Measurements from ENCODE around the gene WNT7B. TPM values are rescaled to one million over a fixed set of nuclear protein-coding genes. Genes with fewer than 3 reads are reported as not detected.

WNT7B gene
- total RNA-seq, 1 experiment from 2014 or later, result 0.33 TPM

DNA sequence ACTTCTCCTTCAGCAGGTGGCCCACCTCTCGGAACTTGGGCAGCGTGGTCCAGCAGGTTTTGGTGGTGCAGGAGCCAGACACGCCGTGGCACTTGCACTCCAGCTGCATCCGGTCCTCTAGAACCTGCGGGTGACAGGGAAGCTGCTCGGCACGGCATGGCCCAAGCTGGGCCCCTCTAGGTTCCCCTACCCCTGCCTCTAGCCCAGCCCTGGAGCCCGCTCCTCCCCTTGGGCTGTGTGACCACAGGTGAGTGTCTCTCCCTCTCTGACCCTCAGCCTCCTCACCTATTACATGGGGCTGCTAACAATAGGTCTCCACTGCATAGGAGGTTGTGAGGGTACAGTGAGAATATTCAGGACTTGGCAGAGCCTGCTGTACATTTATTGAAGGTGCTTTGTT, 53.8 kb downstream of the WNT7B start:
- Mint-ChIP-seq H3K27me3 (ENCODE audit: low read depth) (no peaks in the 10 kb centered on the region; the same call in 1 of the 2 replicates), H3K4me1 (no peaks in the 10 kb centered on the region), H3K36me3 (no peaks in the 10 kb centered on the region), H3K27ac (no peak overlapping the region), H3K4me3 (no peak overlapping the region), H3K9me3 (no peaks in the 10 kb centered on the region)
- TF ChIP-seq, protein P1, sequence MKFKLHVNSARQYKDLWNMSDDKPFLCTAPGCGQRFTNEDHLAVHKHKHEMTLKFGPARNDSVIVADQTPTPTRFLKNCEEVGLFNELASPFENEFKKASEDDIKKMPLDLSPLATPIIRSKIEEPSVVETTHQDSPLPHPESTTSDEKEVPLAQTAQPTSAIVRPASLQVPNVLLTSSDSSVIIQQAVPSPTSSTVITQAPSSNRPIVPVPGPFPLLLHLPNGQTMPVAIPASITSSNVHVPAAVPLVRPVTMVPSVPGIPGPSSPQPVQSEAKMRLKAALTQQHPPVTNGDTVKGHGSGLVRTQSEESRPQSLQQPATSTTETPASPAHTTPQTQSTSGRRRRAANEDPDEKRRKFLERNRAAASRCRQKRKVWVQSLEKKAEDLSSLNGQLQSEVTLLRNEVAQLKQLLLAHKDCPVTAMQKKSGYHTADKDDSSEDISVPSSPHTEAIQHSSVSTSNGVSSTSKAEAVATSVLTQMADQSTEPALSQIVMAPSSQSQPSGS (CRISPR knock-in tag; IDR thresholded peaks at IDR 0.05; ENCODE audit: borderline replicate concordance, low read depth), result no peak
- TF ChIP-seq TEAD4 (CRISPR knock-in tag; IDR thresholded peaks at IDR 0.05) (no peak), NFE2L1 (CRISPR knock-in tag; IDR thresholded peaks at IDR 0.05) (no peak), ZNF416 (CRISPR knock-in tag; IDR thresholded peaks at IDR 0.05) (no peak), NR3C1 (CRISPR knock-in tag; conservative IDR thresholded peaks at IDR 0.05; ENCODE audit: low read depth) (no peak), NFYB (CRISPR knock-in tag; conservative IDR thresholded peaks at IDR 0.05; ENCODE audit: low read depth) (no peak), ELF4 (CRISPR knock-in tag; IDR thresholded peaks at IDR 0.05; ENCODE audit: low read depth) (no peak), NR1H2 (CRISPR knock-in tag; IDR thresholded peaks at IDR 0.05) (no peak), ZNF121 (CRISPR knock-in tag; IDR thresholded peaks at IDR 0.05) (no peak), GABPB1 (CRISPR knock-in tag; IDR thresholded peaks at IDR 0.05) (no peak), FOXJ3 (CRISPR knock-in tag; IDR thresholded peaks at IDR 0.05; ENCODE audit: borderline replicate concordance) (no peak), MYBL2 (CRISPR knock-in tag; IDR thresholded peaks at IDR 0.05) (no peak), MXD4 (CRISPR knock-in tag; IDR thresholded peaks at IDR 0.05; ENCODE audit: borderline replicate concordance) (no peak), ZNF219 (CRISPR knock-in tag; IDR thresholded peaks at IDR 0.05; ENCODE audit: borderline replicate concordance) (no peak), CREB1 (CRISPR knock-in tag; IDR thresholded peaks at IDR 0.05) (no peak)
- TF ChIP-seq, protein P2, sequence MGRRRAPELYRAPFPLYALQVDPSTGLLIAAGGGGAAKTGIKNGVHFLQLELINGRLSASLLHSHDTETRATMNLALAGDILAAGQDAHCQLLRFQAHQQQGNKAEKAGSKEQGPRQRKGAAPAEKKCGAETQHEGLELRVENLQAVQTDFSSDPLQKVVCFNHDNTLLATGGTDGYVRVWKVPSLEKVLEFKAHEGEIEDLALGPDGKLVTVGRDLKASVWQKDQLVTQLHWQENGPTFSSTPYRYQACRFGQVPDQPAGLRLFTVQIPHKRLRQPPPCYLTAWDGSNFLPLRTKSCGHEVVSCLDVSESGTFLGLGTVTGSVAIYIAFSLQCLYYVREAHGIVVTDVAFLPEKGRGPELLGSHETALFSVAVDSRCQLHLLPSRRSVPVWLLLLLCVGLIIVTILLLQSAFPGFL (CRISPR knock-in tag; IDR thresholded peaks at IDR 0.05; ENCODE audit: borderline replicate concordance), result no peak
- TF ChIP-seq, protein P3, sequence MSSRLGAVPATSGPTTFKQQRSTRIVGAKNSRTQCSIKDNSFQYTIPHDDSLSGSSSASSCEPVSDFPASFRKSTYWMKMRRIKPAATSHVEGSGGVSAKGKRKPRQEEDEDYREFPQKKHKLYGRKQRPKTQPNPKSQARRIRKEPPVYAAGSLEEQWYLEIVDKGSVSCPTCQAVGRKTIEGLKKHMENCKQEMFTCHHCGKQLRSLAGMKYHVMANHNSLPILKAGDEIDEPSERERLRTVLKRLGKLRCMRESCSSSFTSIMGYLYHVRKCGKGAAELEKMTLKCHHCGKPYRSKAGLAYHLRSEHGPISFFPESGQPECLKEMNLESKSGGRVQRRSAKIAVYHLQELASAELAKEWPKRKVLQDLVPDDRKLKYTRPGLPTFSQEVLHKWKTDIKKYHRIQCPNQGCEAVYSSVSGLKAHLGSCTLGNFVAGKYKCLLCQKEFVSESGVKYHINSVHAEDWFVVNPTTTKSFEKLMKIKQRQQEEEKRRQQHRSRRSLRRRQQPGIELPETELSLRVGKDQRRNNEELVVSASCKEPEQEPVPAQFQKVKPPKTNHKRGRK (CRISPR knock-in tag; IDR thresholded peaks at IDR 0.05; ENCODE audit: borderline replicate concordance), result no peak
- TF ChIP-seq, protein P4, sequence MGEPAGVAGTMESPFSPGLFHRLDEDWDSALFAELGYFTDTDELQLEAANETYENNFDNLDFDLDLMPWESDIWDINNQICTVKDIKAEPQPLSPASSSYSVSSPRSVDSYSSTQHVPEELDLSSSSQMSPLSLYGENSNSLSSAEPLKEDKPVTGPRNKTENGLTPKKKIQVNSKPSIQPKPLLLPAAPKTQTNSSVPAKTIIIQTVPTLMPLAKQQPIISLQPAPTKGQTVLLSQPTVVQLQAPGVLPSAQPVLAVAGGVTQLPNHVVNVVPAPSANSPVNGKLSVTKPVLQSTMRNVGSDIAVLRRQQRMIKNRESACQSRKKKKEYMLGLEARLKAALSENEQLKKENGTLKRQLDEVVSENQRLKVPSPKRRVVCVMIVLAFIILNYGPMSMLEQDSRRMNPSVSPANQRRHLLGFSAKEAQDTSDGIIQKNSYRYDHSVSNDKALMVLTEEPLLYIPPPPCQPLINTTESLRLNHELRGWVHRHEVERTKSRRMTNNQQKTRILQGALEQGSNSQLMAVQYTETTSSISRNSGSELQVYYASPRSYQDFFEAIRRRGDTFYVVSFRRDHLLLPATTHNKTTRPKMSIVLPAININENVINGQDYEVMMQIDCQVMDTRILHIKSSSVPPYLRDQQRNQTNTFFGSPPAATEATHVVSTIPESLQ (CRISPR knock-in tag; IDR thresholded peaks at IDR 0.05), result no peak
- TF ChIP-seq, protein P5, sequence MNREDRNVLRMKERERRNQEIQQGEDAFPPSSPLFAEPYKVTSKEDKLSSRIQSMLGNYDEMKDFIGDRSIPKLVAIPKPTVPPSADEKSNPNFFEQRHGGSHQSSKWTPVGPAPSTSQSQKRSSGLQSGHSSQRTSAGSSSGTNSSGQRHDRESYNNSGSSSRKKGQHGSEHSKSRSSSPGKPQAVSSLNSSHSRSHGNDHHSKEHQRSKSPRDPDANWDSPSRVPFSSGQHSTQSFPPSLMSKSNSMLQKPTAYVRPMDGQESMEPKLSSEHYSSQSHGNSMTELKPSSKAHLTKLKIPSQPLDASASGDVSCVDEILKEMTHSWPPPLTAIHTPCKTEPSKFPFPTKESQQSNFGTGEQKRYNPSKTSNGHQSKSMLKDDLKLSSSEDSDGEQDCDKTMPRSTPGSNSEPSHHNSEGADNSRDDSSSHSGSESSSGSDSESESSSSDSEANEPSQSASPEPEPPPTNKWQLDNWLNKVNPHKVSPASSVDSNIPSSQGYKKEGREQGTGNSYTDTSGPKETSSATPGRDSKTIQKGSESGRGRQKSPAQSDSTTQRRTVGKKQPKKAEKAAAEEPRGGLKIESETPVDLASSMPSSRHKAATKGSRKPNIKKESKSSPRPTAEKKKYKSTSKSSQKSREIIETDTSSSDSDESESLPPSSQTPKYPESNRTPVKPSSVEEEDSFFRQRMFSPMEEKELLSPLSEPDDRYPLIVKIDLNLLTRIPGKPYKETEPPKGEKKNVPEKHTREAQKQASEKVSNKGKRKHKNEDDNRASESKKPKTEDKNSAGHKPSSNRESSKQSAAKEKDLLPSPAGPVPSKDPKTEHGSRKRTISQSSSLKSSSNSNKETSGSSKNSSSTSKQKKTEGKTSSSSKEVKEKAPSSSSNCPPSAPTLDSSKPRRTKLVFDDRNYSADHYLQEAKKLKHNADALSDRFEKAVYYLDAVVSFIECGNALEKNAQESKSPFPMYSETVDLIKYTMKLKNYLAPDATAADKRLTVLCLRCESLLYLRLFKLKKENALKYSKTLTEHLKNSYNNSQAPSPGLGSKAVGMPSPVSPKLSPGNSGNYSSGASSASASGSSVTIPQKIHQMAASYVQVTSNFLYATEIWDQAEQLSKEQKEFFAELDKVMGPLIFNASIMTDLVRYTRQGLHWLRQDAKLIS (CRISPR knock-in tag; IDR thresholded peaks at IDR 0.05; ENCODE audit: borderline replicate concordance), result no peak
- ChIA-PET CTCF (interaction anchor here (0.8 to 2.1 kb wide), 3 partner anchors 43 to 83 kb away, joined by 3 to 6 read pairs (median 3); no protein-coding TSS in a partner anchor), POLR2A (no interaction called here)
- ATAC-seq (no peak), DNase-seq (ENCODE audit: low spot score) (no peak)
